Posterior cingulate gyrus (tissue), 11 donors: ENCODE measurements around the gene SCD.

ENCODE experiments used
- DNase-seq, 10 donors: peaks; one replicate each; pipeline versions ENCODE4 v3.0.0 to v3.0.0-alpha.2; 2020 to 2021; ENCODE audit warnings: mixed read lengths in 3 of 10
- intact Hi-C: fragments of 100-400 bp; cut with DNase I; formaldehyde crosslinking; loops from one replicate; pipeline ENCODE4 v1.15.1; 2023

SCD gene

GRCh38 chr10:100339236-100339635, 7.8 kb upstream of the SCD start:
- intact Hi-C loops, result no loop called here
- DNase-seq, result no peak

- peak; percentile 69 to 98 (median 80) for DNase-seq
- intact Hi-C loops, result loop anchor here (5.0 to 10.0 kb wide), 2 partner anchors 54 to 184 kb away; partner anchors contain the start of genes BLOC1S2 and NDUFB8
Observed at GRCh38 chr10:100340948-100341847, 5.8 kb upstream of the SCD start.

GRCh38 chr10:100341953-100342626, 4.9 kb upstream of the SCD start:
- peak in 5 of 10 donors; percentile 32 to 91 (median 62) for DNase-seq
- intact Hi-C loops, result loop anchor here (5.0 to 10.0 kb wide), 2 partner anchors 55 to 183 kb away; partner anchors contain the start of genes BLOC1S2 and NDUFB8

- intact Hi-C loops, result loop anchor here (5.0 to 10.0 kb wide), 2 partner anchors 55 to 182 kb away; partner anchors contain the start of genes BLOC1S2 and NDUFB8
- no peak for DNase-seq
Observed at GRCh38 chr10:100342627-100342972, 4.4 kb upstream of the SCD start.

GRCh38 chr10:100344241-100344788, 2.7 kb upstream of the SCD start:
- DNase-seq, result no peak
- intact Hi-C loops, result loop anchor here (5.0 to 10.0 kb wide), 2 partner anchors 57 to 180 kb away; partner anchors contain the start of genes BLOC1S2 and NDUFB8

GRCh38 chr10:100345570-100346330, 1.3 kb upstream of the SCD start:
- intact Hi-C loops, result loop anchor here (2.0 to 10.0 kb wide), 2 partner anchors 27 to 179 kb away; partner anchors contain the start of gene NDUFB8
- no peak for DNase-seq

- intact Hi-C loops, result loop anchor here (2.0 to 10.0 kb wide), 2 partner anchors 26 to 178 kb away; partner anchors contain the start of gene NDUFB8
Observed at GRCh38 chr10:100346351-100346764, 675 bp upstream of the SCD start.

GRCh38 chr10:100347568-100348195, 649 bp downstream of the SCD start:
- intact Hi-C loops, result loop anchor here (2.0 to 10.0 kb wide), 2 partner anchors 25 to 177 kb away; partner anchors contain the start of gene NDUFB8
- DNase-seq, result peak in 1 of 10 donors; percentile 78

More at GRCh38 chr10:100346351-100346764, 675 bp upstream of the SCD start:
- DNase-seq, result peak; percentile 68 to 97 (median 81)

GRCh38 chr10:100348389-100348927, 1.4 kb downstream of the SCD start:
- intact Hi-C loops, result loop anchor here (10.0 kb wide), 1 partner anchor 176 kb away; the partner anchor contains the start of gene NDUFB8

GRCh38 chr10:100349087-100349486, 2.1 kb downstream of the SCD start:
- intact Hi-C loops, result loop anchor here (10.0 kb wide), 1 partner anchor 176 kb away; the partner anchor contains the start of gene NDUFB8
- DNase-seq, result no peak

More at GRCh38 chr10:100348389-100348927, 1.4 kb downstream of the SCD start:
- DNase-seq, result no peak

- DNase-seq, result no peak
- intact Hi-C loops, result loop anchor here (10.0 kb wide), 1 partner anchor 175 kb away; the partner anchor contains the start of gene NDUFB8
Observed at GRCh38 chr10:100349672-100350071, 2.6 kb downstream of the SCD start.

- no peak for DNase-seq
- intact Hi-C loops, result no loop called here
Observed at GRCh38 chr10:100350914-100351485, 4.0 kb downstream of the SCD start.

- intact Hi-C loops, result no loop called here
- DNase-seq, result no peak
Observed at GRCh38 chr10:100353770-100354485, 6.9 kb downstream of the SCD start.

GRCh38 chr10:100355086-100355485, 8.1 kb downstream of the SCD start:
- DNase-seq, result no peak
- intact Hi-C loops, result no loop called here

GRCh38 chr10:100356067-100357017, 9.3 kb downstream of the SCD start:
- intact Hi-C loops, result no loop called here
- no peak for DNase-seq

- DNase-seq, result no peak
- intact Hi-C loops, result no loop called here
Observed at GRCh38 chr10:100357059-100357858, 10.2 kb downstream of the SCD start.
